ES-I3 (cell line): ENCODE measurements around the gene TMEM101.
"Not testable (repeated sequence)": the region's sequence is repeated elsewhere in the genome, so short reads cannot be mapped to it uniquely, and the experiment has no call there.

Experiments used
- H3K36me3 ChIP-seq: 2 replicates; pipeline ENCODE4 v1.6.1; 2013; ENCODE audit warnings: mild to moderate bottlenecking, low read length, control low read depth, moderate library complexity; ENCODE audit not compliant: insufficient read depth
- H3K4me1 ChIP-seq: 2 replicates; pipeline ENCODE4 v1.6.1; 2013; ENCODE audit warnings: mild to moderate bottlenecking, control low read depth, low read length; ENCODE audit not compliant: insufficient read depth
- H3K9ac ChIP-seq: 2 replicates; pipeline ENCODE4 v1.6.1; 2013; ENCODE audit warnings: low read depth, mild to moderate bottlenecking, low read length, moderate library complexity
- H3K9me3 ChIP-seq: 2 replicates; pipeline ENCODE4 v1.6.1; 2013; ENCODE audit warnings: mild to moderate bottlenecking, low read length, moderate library complexity; ENCODE audit not compliant: control insufficient read depth, insufficient read depth

Gene TMEM101

DNA sequence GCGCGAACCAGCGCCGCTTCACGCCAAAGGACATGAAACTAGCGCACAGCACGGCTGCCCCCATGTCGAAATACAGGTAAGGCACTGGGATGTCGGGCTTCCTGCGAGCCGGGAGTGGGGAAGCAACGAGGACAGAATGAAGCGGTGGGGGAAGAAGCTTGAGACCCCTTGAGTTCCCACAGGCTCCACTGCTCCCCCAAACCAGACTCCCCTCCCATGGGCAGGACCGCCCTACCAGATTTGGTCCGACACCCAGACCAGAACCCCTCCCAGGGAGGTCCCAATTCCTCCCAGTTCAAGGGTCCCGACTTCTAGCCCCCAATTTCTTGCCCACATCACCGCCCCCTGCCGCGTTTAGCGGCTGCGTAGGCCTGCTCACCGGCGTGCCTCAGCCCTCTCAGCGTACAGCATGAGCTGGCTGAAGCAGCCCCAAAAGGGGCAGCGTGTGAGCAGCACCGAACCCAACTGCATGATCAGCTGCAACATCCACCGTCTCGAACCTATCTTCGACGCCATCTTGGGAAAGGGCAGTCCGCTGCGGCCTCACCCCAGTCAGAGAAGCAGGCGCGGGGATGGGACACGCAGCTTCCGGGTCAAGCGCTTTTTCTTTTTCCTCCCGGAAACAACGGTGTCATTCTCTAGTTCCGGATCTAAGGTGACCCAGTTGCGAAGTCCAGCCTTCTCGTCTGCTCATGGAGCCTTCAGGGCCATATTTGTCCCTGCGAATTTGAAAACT, at the start of gene TMEM101:
Gene TMEM101, minus strand, starts transcription at position 527 of the 736 bp plus-strand sequence. Its CDS starts 11 bp downstream, at position 516.
- Histone ChIP-seq H3K9ac (peak within 1 kb of the TSS; percentile 90), H3K36me3 (0 out of 2 replicates have a peak, but pooled peaks cover 7% of the 10 kb centered on the region), H3K4me1 (0 out of 2 replicates have a peak, but pooled peaks cover 3% of the 10 kb centered on the region), H3K9me3 (no peaks in the 10 kb centered on the region)

- Histone ChIP-seq H3K4me1 (peaks cover 15% of the 10 kb centered on the region), H3K36me3 (peaks cover 38% of the 10 kb centered on the region)
Measured at GRCh38 chr17:44063704-44064639, 49.2 kb upstream of the TMEM101 start.

GRCh38 chr17:44062871-44063270, 48.1 kb upstream of the TMEM101 start:
- Histone ChIP-seq H3K4me1 (peaks cover 15% of the 10 kb centered on the region), H3K9ac (no peak overlapping the region), H3K9me3 (no peaks in the 10 kb centered on the region), H3K36me3 (peaks cover 45% of the 10 kb centered on the region)

More at GRCh38 chr17:44063704-44064639, 49.2 kb upstream of the TMEM101 start:
- Histone ChIP-seq H3K9ac (no peak overlapping the region), H3K9me3 (no peaks in the 10 kb centered on the region)

DNA sequence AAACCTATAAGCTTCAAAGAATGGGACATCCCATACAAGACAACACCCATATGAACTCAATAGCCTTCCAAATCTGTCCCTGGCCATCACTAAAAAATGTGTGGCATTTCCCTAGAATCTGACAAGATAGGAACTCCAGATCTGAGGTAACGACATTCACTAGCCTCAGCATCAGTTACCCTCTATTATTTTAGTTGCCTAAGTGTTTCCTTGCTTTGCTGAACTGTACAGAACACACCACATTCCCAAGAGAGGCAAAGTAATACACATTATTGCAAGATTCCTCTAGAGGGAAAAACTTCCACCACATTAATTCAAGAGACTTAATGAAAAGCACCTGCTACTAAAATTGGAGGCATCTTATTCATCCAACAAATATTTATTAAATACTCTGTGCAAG, 46.7 kb upstream of the TMEM101 start:
- H3K9ac ChIP-seq = no peak overlapping the region
- peaks cover 7% of the 10 kb centered on the region for H3K4me1 ChIP-seq
- H3K9me3 ChIP-seq = no peaks in the 10 kb centered on the region
- peaks cover 46% of the 10 kb centered on the region for H3K36me3 ChIP-seq

GRCh38 chr17:44059101-44059892, 44.5 kb upstream of the TMEM101 start:
- Histone ChIP-seq H3K9me3 (no peaks in the 10 kb centered on the region), H3K4me1 (peaks cover 7% of the 10 kb centered on the region), H3K36me3 (peaks cover 55% of the 10 kb centered on the region), H3K9ac (no peak overlapping the region)

- H3K4me1 ChIP-seq = no peaks in the 10 kb centered on the region
- H3K9me3 ChIP-seq = no peaks in the 10 kb centered on the region
- H3K36me3 ChIP-seq = peaks cover 52% of the 10 kb centered on the region
- no peak overlapping the region for H3K9ac ChIP-seq
Measured at GRCh38 chr17:44053125-44053872, 38.5 kb upstream of the TMEM101 start.

GRCh38 chr17:44049294-44050060, 34.7 kb upstream of the TMEM101 start:
- H3K36me3 ChIP-seq = peaks cover 44% of the 10 kb centered on the region

DNA sequence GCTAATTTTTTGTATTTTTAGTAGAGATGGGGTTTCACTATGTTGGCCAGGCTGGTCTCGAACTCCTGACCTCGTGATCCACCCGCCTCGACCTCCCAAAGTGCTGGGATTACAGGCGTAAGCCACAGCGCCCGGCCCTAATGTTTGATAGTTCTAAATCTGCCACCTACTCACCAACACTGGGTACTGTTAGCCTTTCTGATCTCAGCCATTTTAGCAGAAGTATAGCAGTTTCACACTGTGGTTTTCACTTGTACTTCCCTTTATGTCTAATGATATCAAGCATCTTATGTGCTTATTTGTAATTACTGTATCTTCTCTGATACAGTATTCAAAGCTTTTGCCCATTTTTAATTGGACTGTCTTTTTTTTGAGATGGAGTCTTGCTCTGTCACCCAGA, 32.1 kb upstream of the TMEM101 start:
- peaks cover 29% of the 10 kb centered on the region for H3K36me3 ChIP-seq
- H3K9me3 ChIP-seq, H3K9ac ChIP-seq: not testable (repeated sequence)

More at GRCh38 chr17:44049294-44050060, 34.7 kb upstream of the TMEM101 start:
- Histone ChIP-seq H3K4me1 (peaks cover 3% of the 10 kb centered on the region), H3K9ac (no peak overlapping the region), H3K9me3 (no peaks in the 10 kb centered on the region)

DNA sequence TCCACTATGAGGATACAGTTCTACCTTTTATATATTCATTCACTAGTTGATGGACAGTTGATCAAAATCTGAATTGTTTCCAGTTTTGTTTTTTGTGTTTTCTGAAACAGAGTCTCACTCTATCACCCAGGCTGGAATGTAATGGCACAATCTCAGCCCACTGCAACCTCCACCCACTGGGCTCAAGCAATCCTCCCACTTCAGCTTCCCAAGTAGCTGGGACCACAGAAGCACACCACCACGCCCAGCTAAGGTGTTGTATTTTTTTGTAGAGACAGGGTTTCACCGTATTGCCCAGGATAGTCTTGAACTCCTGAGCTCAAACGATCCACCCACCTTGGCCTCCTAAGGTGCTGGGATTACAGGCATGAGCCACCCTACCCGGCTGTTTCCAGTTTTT, 30.7 kb upstream of the TMEM101 start:
- Histone ChIP-seq H3K9me3 (no peaks in the 10 kb centered on the region), H3K4me1 (peaks cover 11% of the 10 kb centered on the region), H3K36me3 (peaks cover 21% of the 10 kb centered on the region), H3K9ac (no peak overlapping the region)

More for the DNA sequence above, 32.1 kb upstream of the TMEM101 start:
- peaks cover 11% of the 10 kb centered on the region for H3K4me1 ChIP-seq

- Histone ChIP-seq H3K9me3 (no peaks in the 10 kb centered on the region), H3K36me3 (peaks cover 24% of the 10 kb centered on the region), H3K4me1 (peaks cover 11% of the 10 kb centered on the region), H3K9ac (no peak overlapping the region)
Measured at GRCh38 chr17:44044071-44044470, 29.3 kb upstream of the TMEM101 start.

- H3K9ac ChIP-seq = no peak overlapping the region
- peaks cover 11% of the 10 kb centered on the region for H3K4me1 ChIP-seq
- peaks cover 23% of the 10 kb centered on the region for H3K36me3 ChIP-seq
- H3K9me3 ChIP-seq = no peaks in the 10 kb centered on the region
Measured at GRCh38 chr17:44043272-44043696, 28.5 kb upstream of the TMEM101 start.

- Histone ChIP-seq H3K4me1 (peaks cover 11% of the 10 kb centered on the region), H3K9ac (no peak overlapping the region), H3K36me3 (peaks cover 38% of the 10 kb centered on the region), H3K9me3 (no peaks in the 10 kb centered on the region)
Measured at GRCh38 chr17:44039829-44040635, 25.3 kb upstream of the TMEM101 start.
